ENCODE data around the gene LBX2.

- TF ChIP-seq CTCF (IDR thresholded peaks at IDR 0.05) (no peak), POLR2A (IDR thresholded peaks at IDR 0.05) (no peak)
These were observed 39.5 kb upstream of the LBX2 start for GRCh38 chr2:74538881-74539339.

Measured in uterus (tissue), 2 donors.